CD1c-positive myeloid dendritic cell (primary cell): ENCODE data around the gene LDHAL6B.

ENCODE experiments used
- DNase-seq: peaks from one replicate; pipeline ENCODE4 v3.0.0-alpha.2; 2016; ENCODE audit errors: extremely low spot score

LDHAL6B gene

GRCh38 chr15:59177317-59177660, 29.4 kb upstream of the LDHAL6B start:
- peak; percentile 93 for DNase-seq

DNA sequence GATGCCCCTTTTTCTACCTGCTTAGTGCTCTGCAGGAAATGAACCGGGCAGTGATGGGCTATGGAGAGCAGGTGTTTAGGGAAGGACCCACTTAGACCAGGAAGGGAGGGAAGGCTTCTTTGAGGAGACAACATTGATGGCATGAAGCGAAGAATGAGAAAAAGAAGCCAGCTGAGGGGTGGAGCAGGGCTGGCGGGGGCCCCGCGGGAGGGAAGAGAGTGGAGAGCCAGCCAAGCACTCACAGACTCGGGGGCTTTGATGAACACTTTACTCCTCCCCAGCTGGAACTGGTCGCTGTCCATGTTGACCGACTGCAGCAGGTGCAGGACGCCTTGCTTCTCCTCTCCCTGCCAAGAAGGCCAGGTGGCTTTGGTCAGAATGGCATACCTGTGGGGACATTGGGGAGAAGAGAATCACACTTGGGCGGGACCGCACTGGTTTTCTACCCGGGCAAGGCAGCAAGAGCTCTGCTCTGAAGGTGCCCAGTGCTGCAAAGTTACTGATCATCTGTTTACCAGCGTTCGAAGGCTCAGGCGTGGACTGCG, 28.4 kb upstream of the LDHAL6B start:
- DNase-seq, result no peak

- no peak for DNase-seq
Observed at GRCh38 chr15:59179717-59180116, 26.9 kb upstream of the LDHAL6B start.

- peak; percentile 57 for DNase-seq
Observed at GRCh38 chr15:59180945-59181600, 25.6 kb upstream of the LDHAL6B start.

GRCh38 chr15:59185725-59186124, 20.9 kb upstream of the LDHAL6B start:
- DNase-seq, result peak; percentile 88

DNA sequence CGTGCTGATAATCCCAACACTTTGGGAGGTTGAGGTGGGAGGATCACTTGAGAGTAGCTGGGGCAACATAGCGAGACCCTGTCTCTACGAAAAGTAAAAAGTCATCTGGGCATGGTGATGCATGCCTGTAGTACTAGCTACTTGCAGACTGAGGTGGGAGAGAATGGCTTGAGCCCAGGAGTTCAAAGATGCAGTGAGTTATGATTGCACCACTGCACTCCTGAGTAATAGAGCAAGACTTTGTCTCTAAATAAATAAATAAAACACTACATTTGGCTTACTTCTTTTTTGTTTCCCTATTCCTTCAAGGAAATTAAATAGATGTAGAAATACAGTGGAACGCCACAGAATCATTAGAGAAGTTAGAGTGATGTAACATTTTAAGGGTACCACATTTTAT, 20.1 kb upstream of the LDHAL6B start:
- DNase-seq, result peak; percentile 40

DNA sequence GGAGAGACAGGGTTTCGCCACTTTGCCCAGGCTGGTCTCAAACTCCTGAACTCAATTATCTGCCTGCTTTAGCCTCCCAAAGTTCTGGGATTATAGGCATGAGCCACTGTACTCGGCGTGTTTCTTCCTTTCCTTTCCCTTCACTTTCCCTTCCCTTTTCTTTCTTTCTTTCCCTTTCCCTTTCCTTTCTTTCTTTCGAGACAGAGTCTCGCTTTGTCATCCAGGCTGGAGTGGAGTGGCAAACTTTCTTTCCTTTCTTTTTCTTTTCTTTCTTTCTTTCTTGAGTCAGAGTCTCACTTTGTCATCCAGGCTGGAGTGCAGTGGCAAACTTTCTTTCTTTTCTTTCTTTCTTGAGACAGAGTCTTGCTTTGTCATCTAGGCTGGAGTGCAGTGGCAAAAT, 17.4 kb upstream of the LDHAL6B start:
- DNase-seq, result no peak

DNA sequence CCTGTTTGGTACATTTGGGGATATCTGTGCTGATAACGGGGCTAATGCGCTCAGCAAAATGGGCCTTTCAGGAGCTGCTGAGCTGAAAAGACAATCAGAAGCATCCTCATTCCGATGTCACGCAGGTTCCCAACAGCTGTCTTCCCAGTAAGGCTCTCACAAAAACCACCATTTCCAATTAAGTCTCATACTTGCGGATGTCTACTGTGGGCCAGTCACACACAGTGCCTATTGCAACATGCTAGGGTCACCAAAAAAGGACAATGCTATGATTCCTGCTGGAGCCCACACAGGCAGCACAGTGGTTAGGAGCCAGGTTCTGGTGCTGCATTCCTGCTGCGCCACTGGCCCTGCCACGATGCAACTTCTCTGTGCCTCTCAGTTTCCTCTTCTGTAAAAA, 16.4 kb upstream of the LDHAL6B start:
- DNase-seq, result no peak

GRCh38 chr15:59191855-59192237, 14.8 kb upstream of the LDHAL6B start:
- no peak for DNase-seq

GRCh38 chr15:59194639-59195325, 11.9 kb upstream of the LDHAL6B start:
- peak; percentile 55 for DNase-seq

GRCh38 chr15:59196416-59196815, 10.2 kb upstream of the LDHAL6B start:
- DNase-seq, result no peak

DNA sequence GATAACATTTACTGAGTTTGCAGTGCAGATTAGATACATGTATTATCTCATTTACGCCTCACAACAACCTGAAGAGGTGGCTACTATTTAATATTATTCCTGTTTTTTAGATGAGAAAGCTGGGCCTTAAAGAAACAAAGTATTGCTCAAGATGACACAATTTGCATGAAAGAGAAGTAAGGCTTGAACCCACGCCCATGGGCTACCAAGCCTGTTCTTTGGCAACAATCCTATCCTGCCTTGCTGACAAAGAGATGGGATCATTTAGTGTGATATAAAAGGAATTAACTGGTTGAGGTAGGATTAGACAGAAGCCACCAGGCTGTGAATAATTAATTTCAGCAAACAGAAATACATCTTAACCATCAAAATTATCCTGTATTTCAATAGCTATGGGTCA, 9.2 kb upstream of the LDHAL6B start:
- DNase-seq, result peak; percentile 66

GRCh38 chr15:59199626-59200465, 6.8 kb upstream of the LDHAL6B start:
- no peak for DNase-seq

DNA sequence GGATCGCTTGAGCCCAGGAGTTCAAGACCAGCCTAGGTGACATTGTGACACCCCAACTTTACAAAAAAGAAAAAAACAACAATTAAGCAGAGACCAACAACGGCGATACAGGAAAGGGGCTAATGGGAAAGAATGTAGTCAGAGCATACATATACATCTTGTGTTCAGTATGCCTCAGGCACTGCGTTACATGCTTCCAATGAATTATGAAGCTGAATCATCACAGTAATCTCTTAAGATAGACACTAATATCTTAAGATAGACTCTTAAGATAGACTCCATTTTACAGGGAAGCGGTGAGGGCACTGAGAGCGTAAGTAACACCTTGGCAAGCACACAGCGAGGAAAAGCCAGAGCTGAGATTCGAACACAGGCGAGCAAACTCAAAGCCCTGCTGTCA, 6.1 kb upstream of the LDHAL6B start:
- no peak for DNase-seq

DNA sequence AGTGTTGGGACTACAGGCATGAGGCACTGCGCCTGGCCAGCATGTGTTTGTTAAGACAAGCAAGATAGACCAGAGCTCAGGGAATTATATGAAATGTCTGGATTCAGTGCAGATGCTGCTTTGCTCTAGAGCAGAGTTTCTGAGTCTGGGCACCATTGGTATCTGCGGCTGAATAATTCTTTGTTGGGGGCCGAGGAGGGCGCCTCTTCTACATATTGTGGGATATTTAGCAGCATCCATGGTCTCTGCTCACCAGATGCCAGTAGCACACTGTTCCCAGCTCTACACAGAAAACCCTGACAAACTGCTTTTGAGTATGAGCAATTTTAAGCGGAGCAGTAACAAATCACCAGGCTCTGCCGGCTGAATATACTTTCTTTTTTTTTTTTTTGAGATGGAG, 3.6 kb upstream of the LDHAL6B start:
- DNase-seq, result no peak

DNA sequence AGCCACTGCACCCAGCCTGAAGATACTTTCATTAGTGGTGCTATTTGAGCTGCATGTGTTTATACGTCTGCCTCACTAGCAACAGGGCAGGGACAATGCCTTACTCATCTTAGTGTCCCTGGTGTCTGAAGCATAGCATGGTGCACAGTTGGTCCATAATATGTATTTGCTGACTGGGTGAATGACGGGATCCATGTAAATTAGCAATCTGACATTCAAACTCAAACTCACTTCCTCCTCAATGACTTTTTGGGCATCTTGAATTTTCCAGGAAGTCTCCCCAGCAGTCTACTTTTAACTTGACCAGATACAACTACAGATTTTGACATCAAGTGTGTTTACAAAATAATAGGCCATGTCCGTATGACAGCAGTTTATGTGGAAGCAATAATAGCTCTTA, 3.0 kb upstream of the LDHAL6B start:
- DNase-seq, result no peak

GRCh38 chr15:59205839-59206622, 612 bp upstream of the LDHAL6B start:
- DNase-seq, result no peak

DNA sequence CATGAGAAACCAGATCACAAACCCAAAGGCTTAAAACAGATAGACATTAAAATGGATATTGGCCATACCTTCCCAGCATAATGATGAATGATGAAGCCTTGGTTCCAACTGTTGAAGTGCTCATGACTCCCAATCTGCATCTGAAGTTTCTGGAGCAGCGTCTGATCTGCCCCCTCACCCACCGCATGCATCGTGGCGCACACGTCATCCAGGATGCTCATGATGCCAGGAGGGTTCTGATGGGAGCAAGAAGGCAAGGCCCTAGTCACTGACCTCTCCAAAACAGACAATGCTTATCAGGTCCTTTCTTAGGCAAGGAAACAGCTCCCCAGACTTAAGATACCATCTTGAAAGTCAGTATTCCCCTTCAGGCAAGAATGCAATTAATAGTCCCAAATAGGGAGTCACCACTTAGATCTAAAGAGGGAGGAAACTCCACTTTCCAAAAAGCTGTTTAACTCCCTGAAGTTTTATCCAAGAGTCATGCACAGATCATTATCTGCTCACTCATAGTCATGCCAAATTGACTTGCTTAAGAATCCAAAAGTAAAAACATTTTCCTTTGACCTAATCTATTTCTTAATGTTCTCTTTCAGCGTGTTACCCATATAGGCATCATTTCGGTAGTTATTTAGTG, 2.1 kb downstream of the LDHAL6B start:
- no peak for DNase-seq

DNA sequence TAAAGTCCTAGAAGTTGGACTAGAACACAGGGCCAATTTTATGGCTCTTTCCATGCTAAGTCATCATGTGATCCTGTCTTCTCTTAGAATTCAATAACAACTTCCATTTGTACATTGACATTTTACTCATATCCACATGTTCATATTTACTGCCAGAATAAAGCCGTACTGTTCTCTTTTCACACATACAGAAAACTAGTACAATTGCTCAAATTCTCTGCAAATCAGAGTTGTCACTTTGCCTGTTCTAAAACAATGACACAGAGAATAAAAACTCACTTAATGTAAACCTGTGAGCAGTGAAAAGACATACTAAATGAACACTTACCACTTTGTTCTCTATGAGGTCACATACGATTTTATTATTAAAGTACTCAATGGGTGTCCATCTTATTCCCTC, 3.5 kb downstream of the LDHAL6B start:
- no peak for DNase-seq

GRCh38 chr15:59216911-59217310, 10.3 kb downstream of the LDHAL6B start:
- no peak for DNase-seq

DNA sequence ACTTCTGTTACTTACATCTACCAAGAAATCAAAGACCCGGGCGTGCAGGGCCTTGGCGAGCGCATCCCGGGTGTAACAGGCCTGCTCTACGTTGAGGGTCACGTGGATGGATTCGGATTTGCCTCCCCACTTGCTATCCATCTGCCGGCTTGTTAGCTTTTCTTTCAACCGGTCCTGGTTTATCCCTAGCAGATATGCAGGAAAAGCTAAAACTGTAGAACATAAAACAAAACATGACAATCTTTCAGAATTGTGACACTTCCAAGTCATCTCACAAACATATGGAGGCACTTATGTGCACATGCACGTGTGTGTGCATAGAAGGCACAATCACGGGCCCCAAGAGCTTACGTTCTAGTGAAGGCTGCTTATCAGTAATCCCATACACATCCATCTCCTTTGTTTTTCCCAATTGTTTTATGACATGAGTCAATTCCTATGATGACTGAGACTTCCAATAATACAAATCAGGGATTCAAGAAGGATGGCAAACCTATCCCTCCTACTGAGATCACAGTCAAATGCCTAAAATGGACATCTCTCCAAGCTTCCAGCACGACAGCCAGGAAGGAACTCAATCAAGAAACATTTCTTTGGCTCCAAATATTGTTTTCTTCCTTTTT, 11.3 kb downstream of the LDHAL6B start:
- DNase-seq, result no peak
